GM19438 (cell line): ENCODE data around the gene LBX2.

ENCODE experiments used
- ATAC-seq: cut with Tn5 transposase; IDR thresholded peaks from one replicate; pipeline ENCODE4 v1.9.1; 2021; ENCODE audit warnings: low read depth; ENCODE audit not compliant: unreplicated experiment

The LBX2 gene

DNA sequence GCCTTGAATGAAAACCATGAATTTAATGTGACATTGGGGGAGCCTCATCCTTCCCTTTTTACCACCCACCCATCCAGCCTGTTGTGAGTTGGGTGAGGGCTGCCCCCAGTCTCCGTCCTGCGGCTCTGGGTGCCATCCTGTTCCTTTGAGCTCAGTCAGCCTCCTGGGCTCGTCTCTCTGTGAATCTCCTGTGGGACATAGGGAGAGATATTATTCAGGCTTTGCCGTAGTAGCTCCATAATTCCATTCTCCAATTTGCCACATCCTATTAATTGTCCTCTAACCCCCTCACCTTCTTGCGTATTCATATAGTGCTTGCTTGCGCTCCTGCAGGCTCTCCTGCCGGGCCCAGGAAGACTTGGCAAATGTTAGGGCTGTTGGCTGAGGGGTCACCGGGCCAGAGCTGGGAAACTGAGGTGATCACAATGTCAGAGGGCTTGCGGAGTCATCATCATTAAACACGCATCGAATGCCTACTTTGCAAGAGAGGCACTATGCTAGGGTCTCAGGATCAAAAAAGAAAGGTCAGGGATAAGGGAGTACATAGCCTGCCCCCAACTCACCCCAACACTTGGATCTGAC, 27.3 kb upstream of the LBX2 start:
- ATAC-seq = no peak

DNA sequence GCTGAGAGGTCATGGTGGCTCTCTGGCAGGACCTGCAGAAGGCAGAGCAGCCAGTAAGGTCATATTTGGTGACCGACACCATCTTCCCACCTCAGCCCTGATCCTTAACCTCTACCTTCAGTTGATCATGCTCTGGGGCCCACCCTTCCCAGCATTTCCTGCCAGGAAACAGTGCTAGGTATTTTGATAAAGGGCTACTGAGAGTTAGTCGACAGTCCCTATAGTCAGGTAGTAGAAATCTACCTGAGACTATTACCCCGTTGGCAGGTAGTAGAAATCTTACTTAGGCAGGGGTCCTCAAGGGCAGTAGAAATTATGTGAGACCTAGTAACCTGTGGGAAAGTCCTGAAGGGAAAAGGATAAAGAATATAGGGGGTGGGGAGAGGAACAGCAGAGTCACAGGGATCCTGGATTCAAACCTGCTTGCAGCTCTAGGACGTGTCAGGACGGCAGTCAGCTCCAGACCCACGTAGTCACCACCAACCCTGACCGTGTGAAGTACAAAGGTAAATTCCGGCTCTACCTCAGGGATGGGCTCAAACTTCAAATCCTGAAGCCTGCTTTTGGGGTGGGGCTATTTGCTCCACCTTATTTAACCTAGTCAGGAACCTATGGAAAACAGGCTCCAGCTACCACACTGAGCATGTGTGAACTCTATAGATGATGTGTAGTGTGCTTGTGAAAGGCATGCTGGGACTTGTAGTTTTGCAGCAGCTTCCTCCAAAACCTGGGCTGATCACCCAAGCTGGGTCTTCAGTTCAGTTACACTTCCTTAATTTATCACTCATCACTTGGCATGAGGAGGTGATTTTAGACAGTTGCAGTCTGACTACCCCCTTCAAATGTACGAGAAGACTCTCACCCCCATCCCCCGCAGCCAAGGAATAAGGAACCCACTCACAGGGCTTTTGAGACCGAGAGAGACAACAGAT, 26.6 kb upstream of the LBX2 start, which contains the start of gene DQX1:
Gene DQX1 (minus strand): TSS at position 515 of the 932 bp plus-strand sequence. CDS start 502 bp downstream, at position 13.
- ATAC-seq = no peak

DNA sequence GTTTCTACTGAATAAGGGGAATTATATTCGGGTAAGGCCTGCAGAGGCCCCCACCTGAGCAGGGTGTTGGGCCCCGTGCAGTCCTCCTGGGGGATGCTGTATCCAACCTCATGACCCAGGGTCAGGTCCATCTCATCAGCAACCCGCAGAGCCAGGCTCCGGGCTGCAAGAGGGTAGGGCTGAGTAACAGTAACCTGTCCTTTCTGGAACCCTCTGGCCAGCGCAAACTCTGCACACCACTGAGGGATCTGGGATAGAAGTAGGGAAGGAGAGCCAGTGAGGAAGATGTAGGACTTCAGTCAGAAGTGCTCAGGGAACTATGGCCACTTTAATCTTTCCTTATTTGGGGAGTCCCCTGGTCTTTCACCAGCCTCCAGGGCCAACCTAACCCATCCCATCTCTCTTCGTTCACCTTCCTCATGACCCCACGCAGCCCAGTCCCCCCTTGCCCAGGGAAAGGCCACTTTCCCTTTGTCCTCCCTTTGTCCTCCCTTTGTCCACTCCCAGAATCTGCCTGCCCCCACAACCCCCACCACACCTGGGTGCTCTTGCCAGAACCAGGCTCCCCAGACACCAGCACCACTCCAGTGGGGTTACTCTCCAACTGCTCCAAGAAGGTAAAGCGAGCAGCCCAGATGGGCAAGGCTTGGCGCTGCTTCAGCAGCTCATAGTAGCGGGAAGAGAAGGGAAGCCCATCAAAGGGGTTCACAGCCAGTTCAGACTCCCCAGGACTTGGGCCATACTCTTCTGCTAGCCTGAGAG, 25.7 kb upstream of the LBX2 start:
- no peak for ATAC-seq

DNA sequence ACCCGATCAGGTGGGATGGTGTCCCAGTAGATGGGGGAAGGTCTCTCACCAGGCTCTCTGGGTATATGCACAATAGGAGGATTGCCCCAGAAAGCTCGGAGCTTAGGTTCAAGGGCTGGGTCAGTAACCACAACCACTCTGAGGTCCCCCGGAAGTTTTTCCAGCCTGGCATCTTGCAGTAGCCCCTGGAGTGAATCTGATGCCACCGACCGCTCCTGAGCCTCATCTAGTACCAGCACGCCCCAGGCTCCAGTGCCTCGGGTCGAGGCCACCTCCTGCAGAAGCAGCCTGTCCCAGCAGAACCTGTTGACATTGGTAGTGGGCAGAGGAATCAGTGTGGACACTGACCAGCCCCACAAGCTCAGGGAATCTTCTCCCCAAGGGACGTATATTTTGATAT, 24.6 kb upstream of the LBX2 start:
- no peak for ATAC-seq

DNA sequence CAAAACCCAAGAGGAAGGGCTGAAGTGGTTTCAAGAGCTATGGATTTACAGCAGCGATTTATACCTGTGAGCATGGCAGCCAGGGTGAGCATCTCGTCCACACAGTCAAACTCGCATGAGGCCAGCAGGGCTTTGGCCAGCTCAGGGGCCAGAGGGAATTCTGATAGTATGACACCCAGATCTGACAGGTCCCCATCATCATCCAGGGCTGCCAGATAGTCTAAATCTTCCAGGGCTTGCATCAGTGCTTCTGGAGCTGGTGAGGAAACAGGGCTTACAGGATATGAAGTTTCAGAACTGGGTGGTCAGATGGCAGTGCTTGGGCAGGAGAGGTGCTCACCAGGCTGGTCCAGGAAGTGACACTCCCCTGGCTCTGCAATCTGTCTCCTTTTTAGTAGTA, 23.1 kb upstream of the LBX2 start:
- no peak for ATAC-seq

DNA sequence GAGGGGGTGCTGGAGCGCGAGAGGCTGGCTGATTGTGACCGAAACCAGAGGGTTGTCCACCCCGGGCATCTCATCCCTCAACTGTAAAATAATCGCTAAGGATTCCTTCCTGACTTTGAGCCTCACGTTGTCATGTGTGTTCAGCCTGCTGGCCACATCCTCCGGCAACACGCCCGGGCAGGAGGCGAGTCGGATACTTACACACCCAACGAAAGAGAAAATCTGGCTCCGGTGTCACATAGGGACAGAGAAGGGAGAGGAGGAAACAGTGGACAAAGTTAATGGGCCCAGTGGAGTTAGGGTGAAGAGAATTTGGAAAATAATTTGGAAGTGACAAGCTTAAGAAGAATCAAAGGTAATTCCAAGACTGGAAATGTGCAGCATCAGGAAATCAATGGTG, 17.2 kb upstream of the LBX2 start:
- ATAC-seq = no peak

DNA sequence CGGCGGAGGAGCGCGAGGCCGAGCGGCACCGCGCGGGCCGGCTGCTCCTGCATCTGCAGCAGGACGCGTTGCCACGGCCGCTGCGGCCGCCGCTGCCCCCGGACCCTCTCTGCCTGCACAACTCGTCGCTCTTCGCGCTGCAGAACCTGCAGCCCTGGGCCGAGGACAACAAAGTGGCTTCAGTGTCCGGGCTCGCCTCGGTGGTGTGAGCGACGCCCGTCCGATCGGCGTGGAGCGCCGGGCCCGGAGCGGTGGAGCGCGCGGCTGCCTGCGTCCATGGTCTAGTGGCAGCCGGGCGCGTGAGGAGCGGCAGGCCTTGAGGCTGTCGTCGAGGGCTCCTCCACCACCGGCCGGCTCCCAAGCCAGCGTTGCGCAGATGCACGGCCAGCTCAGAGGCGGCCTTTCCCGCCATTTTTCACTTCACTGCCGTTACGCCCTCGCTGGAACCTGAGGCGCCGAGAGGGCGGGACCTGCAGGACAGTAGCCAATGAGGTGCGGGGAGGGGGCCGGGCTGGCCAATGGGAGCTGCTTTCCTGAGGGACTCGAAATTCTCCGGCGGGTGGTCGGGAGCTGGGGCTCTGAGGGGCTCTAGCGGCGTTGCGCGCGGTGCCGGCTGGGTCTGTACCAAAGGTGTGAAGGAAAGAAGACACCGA, 16.7 kb upstream of the LBX2 start:
- ATAC-seq = no peak

DNA sequence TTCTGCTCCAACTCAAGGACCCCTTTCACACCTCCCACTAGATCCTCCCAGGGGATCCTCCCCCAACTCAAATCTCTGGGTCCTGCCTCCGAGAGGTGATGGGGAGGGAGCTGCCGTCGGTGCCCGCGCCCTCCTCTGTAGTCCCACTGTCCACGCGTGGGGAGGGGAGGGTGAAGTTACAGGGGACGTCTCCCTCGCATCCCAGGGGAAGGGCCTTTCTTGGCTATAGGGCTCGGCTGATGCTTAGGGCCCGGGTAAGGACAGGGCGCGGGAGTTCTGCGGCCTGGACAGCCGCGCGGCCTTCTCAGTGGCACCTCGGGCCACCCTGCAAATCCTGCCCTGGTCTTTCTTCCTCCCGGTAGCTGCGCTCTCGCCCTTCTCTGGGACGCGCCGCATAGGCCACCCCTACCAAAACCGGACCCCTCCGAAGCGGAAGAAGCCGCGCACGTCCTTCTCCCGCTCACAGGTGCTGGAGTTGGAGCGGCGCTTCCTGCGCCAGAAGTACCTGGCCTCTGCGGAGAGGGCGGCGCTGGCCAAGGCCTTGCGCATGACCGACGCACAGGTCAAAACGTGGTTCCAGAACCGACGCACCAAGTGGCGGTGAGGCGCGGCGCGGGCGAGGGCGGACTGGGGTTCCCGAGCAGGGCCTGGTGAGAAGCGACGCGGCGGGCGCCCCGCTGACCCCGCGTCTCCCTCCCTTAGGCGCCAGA, 16.0 kb upstream of the LBX2 start:
- no peak for ATAC-seq

DNA sequence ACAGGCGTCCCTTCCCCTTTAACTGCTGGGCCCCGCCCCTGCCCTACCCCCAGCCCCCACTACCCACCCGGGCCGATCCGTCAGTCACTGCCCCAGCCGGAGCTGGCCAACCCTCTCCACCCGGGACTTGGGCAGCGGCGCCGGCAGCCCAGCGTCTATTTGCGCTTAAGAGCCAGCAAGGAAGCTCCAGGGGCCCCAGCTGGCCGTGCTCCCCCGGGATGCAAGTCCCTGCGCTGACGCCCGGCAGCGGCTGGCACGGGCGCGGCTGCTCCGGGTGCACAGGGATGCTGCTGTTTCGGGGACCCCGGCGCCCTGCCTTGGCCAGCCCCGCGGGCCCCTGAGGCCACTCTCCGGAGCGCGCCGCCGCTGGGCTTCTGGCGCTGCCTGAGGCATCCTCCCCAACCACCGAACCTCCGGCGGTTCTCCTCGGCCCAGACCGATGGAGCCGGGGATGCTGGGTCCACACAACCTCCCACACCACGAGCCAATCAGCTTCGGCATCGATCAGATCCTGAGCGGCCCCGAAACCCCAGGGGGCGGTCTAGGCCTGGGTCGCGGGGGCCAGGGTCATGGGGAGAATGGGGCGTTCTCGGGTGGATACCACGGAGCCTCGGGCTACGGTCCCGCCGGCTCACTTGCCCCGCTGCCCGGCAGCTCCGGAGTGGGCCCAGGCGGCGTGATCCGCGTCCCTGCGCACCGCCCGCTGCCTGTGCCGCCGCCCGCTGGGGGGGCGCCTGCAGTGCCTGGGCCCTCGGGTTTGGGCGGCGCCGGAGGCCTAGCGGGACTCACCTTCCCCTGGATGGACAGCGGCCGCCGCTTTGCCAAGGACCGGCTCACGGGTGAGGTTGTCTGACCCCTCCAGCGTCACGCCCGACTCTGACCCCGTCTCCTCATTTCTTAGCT, 15.2 kb upstream of the LBX2 start, which contains the start of gene TLX2:
Gene TLX2 (plus strand): TSS at position 83 of the 903 bp plus-strand sequence. CDS start 357 bp downstream, at position 440.
- ATAC-seq = no peak

DNA sequence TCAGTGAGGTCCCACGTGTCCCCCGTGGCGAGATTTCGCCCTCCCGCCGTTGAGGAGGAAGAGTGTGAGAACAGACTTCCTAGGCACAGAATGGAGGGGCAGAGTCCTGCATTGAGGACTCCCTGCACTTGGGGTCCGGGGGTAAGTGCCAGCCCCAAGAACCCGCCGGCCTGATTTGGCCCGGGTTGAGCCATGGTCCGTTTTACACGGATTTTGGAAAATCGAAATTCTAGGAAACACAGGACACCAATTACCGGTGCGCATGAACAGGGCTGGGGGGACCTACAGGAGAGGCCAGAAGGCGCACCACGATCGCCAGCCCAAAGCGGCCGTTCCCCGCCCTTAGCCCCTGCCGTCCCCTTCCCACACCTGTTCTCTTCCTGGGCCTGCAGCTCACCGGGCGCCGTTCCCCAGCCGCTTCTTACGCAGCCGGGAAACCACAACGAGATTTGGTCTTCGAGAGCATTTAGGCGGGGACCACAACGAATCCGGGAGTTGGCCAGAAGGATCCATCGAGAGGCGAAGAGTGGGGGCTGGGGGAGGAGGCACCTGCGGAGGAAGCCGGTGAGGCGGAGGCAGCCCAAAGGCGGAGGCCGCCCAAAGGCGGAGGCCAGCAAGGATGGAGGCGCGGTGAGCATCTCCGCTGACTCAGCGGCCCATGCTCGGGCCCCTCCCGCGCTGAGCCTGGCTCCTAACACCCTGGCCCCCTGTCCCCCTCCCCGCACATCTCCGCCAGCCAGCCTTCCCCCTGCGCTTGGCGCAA, 14.4 kb upstream of the LBX2 start:
- ATAC-seq = no peak

DNA sequence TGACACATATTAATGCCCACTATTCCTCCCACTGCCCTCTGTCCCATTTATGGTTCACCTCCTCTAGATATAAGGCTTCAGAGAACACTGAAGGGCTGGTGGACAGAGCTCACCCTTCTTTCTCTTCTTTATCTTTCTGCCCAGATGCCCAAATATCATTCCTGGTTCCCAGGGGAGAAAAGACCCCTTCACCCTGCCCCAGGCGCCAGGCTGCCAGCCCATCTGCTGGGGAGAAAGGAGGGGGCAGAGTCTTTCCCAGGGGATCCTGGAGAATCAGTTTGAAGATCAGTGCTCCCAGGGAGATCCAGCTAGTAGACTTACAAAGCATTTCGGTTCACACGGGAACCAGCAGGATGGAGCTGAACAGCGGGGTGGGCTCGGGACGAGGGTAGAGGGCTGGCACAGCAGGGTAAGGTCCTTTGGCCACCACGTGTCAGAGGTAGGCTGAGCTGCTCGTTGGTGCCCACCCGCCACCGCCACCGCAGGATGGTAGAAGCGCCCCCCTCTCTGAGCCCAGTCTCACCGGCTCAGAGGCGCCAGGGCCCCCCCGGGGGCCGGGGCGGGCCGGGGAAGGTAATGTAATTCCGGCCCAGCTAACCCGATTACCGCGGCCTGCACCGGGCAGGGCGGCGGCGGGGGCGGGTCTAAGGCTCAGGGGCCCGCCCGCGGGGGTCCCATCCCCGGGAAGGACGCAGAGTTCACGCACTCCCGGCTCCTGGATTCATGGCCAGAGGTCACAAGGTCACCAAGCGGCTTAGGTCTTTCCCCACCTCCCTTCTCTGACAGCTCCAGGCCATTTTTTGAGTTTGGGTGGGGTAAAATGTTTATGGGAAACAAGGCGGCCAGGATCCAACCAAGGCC, 13.6 kb upstream of the LBX2 start:
- ATAC-seq = no peak

DNA sequence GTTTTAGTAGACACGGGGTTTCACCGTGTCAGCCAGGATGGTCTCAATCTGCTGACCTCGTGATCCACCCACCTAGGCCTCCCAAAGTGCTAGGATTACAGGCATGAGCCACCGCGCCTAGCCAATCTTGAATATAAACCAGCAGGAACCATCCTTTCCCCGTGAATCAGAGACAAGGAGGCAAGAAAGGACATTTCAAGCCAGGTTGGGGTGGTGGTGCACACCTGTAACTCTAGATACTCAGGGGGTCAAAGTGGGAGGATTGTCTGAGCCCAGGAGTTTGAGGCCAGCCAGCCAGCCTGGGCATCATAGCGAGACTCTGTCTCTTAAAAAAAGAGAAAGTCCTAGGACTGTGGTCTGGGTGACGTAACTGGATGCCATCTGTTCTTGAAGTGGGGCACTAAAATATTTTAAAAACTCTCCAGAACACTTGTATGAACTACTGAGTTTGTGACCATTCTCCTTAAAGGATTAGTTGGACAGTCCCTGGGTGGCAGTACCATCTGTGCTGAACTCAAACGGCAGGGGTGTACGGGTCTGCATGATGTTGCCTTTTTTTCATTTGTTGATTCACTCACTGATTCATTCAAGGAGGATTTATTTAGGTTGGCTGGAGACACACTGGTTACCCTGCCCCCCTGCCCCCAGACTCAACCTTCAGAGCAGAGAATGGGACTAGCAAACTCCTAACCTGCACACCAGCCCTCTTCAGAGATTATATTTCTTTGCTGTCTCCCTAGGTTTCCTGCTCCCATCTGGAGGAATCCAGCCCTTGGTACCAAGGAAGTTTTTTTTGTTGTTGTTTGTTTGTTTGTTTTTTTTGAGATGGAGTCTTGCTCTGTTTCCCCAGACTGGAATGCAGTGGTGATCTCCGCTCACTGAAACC, 11.9 kb upstream of the LBX2 start:
- no peak for ATAC-seq

DNA sequence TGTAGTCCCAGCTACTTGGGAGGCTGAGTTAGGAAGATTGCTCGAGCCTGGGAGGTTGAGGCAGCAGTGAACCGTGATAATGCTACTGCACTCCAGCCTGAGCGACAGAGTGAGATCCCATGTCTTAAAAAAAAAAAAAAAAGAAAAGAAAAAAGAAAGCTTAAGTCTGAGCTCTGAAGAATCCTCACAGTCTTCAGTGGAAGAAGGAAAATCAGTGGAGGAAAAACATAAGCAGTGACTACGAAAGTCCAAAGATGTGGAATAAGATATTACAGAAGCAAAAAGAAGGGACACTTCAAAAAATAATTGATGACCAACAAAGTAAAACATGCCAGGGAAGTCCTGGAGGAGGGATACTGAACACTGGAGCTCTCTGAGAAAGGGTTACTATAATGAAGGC, 10.9 kb upstream of the LBX2 start:
- ATAC-seq = no peak

DNA sequence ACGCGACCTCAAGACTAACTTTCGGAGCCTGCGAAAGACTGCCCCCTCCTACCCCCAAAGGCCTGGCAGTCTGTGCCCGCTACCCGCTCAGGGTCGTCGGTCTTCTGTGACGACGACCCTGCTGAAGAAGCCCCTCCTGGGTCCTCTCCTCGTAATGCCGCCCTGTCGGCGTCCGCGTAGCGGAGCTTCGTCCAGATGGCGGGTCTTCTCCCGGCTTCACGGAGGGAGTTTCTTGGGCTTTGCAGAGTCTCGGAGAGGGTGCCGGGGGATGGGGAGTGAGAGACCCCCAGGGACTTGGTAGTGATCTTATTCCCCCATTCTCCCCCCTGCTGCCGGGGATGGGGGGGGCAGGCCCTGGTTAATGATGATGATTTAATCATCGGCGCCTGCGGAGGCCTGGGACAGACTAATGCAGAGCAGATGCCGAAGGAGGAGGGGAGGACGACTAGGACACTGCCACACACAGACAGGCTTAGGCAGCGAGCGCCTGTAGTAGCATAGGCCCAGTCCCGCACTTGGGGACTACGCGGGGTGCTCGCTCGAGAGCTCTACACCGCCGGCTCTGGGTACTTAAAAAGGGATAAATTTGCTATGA, 8.6 kb upstream of the LBX2 start:
- peak; percentile 2 for ATAC-seq

DNA sequence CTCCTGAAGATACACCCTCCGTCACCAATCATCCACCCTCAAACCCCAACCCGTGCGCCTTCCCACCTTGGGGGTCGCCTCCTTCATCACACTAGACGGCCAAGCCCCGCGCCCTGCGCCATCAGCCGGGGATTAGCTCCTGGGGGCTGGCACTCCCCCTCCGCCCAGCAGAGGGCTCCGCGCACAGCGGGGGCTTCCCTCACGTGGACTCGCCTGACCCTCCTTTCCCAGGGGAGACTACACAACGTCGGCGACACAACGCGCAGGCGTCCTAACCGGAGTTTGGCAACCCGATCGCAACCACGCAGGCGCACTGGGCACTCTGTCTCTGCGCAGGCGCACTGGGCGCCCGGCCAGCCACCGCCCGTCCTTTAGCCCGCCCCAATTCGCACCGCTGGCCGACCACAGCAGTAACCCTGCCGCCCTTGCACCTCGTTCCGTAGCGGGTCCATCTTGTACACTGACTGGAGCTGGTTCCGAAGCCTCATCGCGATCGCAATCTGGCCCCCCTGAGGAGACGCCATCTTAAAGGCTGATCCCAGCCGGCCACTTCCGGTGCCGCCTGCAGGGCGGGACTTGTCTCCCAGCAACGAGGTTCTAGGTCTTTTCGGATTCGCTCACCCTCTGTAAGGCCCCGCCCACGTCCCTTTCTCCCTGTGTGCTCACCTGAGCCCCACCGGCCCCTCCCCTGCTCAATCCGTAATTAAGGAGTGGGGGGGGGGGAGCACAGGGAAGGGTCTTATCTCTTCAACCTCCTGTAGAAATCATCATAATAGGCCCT, 7.9 kb upstream of the LBX2 start, which contains the start of gene PCGF1:
Gene PCGF1 (minus strand): TSS at position 551 of the 781 bp plus-strand sequence. CDS start 27 bp downstream, at position 524.
- ATAC-seq = peak; percentile 91
